K562 (cell line): ENCODE measurements around the gene PRR15L. TPM values are rescaled to one million over a fixed set of nuclear protein-coding genes. Genes with fewer than 3 reads are reported as not detected.

Experiments used
- ATAC-seq: fragments of 200-7000 bp; cut with Tn5 transposase; 3 replicates; pipeline ENCODE4 v1.9.1; 2020; ENCODE audit warnings: moderate library complexity
- BruUV-seq: library from RNA; stranded (reverse); fragments of 400-500 nt; replicated peaks from 2 replicates; lab custom pipeline; 2021; lab: Mats Ljungman, UMichigan
- CTCF ChIA-PET: fragments of 300-600 bp; formaldehyde crosslinking; extraction: SDS; loops from one replicate; lab custom pipeline; 2021; ENCODE audit warnings: low intra/inter-chr PET ratio; lab: Yijun Ruan, JAX
- POLR2A ChIA-PET: fragments of 300-600, 350-650 bp; sonication (Branson Sonifier 250); formaldehyde crosslinking; extraction: SDS; loops from one replicate; lab custom pipeline; 2021; ENCODE audit warnings: antibody characterized with exemption, inconsistent platforms; lab: Yijun Ruan, JAX
- DNase-seq, 4 experiments: peaks; one replicate each; pipeline versions ENCODE4 v3.0.0 to v3.0.0-alpha.2; 2011 to 2018; ENCODE audit warnings: low spot score in 3 of 4, mixed read lengths in 3 of 4; ENCODE audit errors: extremely low read depth in 1 of 4
- FAIRE-seq: peaks from 2 replicates; lab custom pipeline; 2011; peaks lifted over from hg19 to GRCh38; lab: Jason Lieb, UNC
- H2AFZ ChIP-seq: 2 replicates; pipeline ENCODE4 v1.6.0; 2011; ENCODE audit warnings: low read depth, low read length, control low read depth, inconsistent platforms
- H3K27ac ChIP-seq: fragments of 200-600 bp; 3 replicates; pipeline ENCODE4 v1.8.0; 2011; ENCODE audit warnings: low read depth, mild to moderate bottlenecking, control low read depth, inconsistent platforms, low read length, moderate library complexity, mixed read lengths; ENCODE audit errors: extremely low read depth
- H3K27me3 ChIP-seq, 2 experiments: fragments of 300-600 bp in 1 of 2; 2 replicates in 1 of 2; 3 replicates in 1 of 2; pipeline versions ENCODE4 v1.6.0 to v1.8.0; 2011; ENCODE audit warnings: inconsistent platforms in 2 of 2, low read length in 2 of 2, mild to moderate bottlenecking in 1 of 2, mixed read lengths in 1 of 2, moderate library complexity in 1 of 2; ENCODE audit not compliant: control insufficient read depth in 2 of 2, insufficient read depth in 2 of 2
- H3K36me3 ChIP-seq: fragments of 300-600 bp; 3 replicates; pipeline ENCODE4 v1.8.0; 2011; ENCODE audit warnings: mild to moderate bottlenecking, low read length, inconsistent platforms; ENCODE audit not compliant: control insufficient read depth, insufficient read depth
- H3K4me1 ChIP-seq, 2 experiments: fragments of 200-600 bp in 1 of 2; replicated peaks in 1 of 2; 2 replicates in 1 of 2; 3 replicates in 1 of 2; pipeline versions ENCODE4 v1.5.1 to v1.8.0; 2011; ENCODE audit warnings: inconsistent platforms in 2 of 2, low read length in 2 of 2, mild to moderate bottlenecking in 1 of 2, mixed read lengths in 1 of 2, moderate library complexity in 1 of 2; ENCODE audit not compliant: control insufficient read depth in 2 of 2, insufficient read depth in 2 of 2
- H3K4me2 ChIP-seq: 2 replicates; pipeline ENCODE4 v1.6.1; 2011; ENCODE audit warnings: low read length, control low read depth, inconsistent platforms, mixed read lengths; ENCODE audit not compliant: insufficient read depth
- H3K4me3 ChIP-seq: fragments of 200-600 bp; sonication (generic), shearing (Covaris generic); 2 replicates; pipeline ENCODE4 v1.5.1; 2016; ENCODE audit warnings: control low read depth, inconsistent platforms
- H3K79me2 ChIP-seq: fragments of 200-600 bp; 3 replicates; pipeline ENCODE4 v1.8.0; 2011; ENCODE audit warnings: low read length, inconsistent platforms; ENCODE audit not compliant: control insufficient read depth, insufficient read depth
- H3K9ac ChIP-seq, 2 experiments: 2 replicates each; pipeline versions ENCODE4 v1.6.0 to v1.6.1; 2011; ENCODE audit warnings: low read depth in 2 of 2, low read length in 2 of 2, control low read depth in 1 of 2, inconsistent platforms in 1 of 2, mild to moderate bottlenecking in 1 of 2, mixed read lengths in 1 of 2; ENCODE audit not compliant: insufficient read depth in 1 of 2
- H3K9me1 ChIP-seq: one replicate; pipeline ENCODE4 v1.6.0; 2011; ENCODE audit warnings: inconsistent platforms, mild to moderate bottlenecking, low read length, moderate library complexity; ENCODE audit not compliant: control insufficient read depth, insufficient read depth
- H3K9me3 ChIP-seq: replicated peaks from 2 replicates; pipeline ENCODE4 v1.5.1; 2011; ENCODE audit warnings: low read depth, low read length, inconsistent platforms; ENCODE audit not compliant: control insufficient read depth, insufficient read depth
- H4K20me1 ChIP-seq: replicated peaks from 2 replicates; pipeline ENCODE4 v1.6.1; 2011; ENCODE audit warnings: low read length, inconsistent platforms, mixed read lengths; ENCODE audit not compliant: control insufficient read depth, insufficient read depth
- HBP1 ChIP-seq: fragments of 450-650 bp; formaldehyde crosslinking; IDR thresholded peaks from 2 replicates; pipeline ENCODE4 v1.4.0; 2022; ENCODE audit warnings: missing genetic modification characterization
- HOXB6 ChIP-seq: fragments of 250-450 bp; sonication (Bioruptor Pico); IDR thresholded peaks from 2 replicates; pipeline ENCODE4 v1.5.1; 2022; ENCODE audit warnings: mild to moderate bottlenecking, borderline replicate concordance
- JUNB ChIP-seq: fragments of 450-650 bp; formaldehyde crosslinking; conservative IDR thresholded peaks from 2 replicates; pipeline ENCODE4 v1.4.0; 2020; ENCODE audit warnings: mild to moderate bottlenecking
- NFATC3 ChIP-seq: fragments of 450-650 bp; IDR thresholded peaks from 2 replicates; pipeline ENCODE4 v1.6.1; 2017; ENCODE audit warnings: mild to moderate bottlenecking
- PHF8 ChIP-seq: fragments of 200-600 bp; sonication (generic); IDR thresholded peaks from 2 replicates; pipeline ENCODE4 v1.6.1; 2012; ENCODE audit warnings: mixed run types, mild to moderate bottlenecking, inconsistent platforms, low read length, moderate library complexity, borderline replicate concordance
- RBM17 ChIP-seq: fragments of 200-400 bp; formaldehyde crosslinking; IDR thresholded peaks from 2 replicates; pipeline ENCODE4 v1.6.1; 2017; ENCODE audit warnings: low read depth, mild to moderate bottlenecking, low read length, borderline replicate concordance
- ZNF184 ChIP-seq: sonication (generic); formaldehyde crosslinking; IDR thresholded peaks from 2 replicates; pipeline ENCODE4 v1.5.0; 2020; ENCODE audit warnings: missing genetic modification reagents
- ZNF239 ChIP-seq: fragments of 250-450 bp; sonication (Bioruptor Pico); IDR thresholded peaks from 2 replicates; pipeline ENCODE4 v1.4.0; 2020; ENCODE audit warnings: mild to moderate bottlenecking
- ZNF511 ChIP-seq: sonication (generic); formaldehyde crosslinking; IDR thresholded peaks from 2 replicates; pipeline ENCODE4 v1.8.0; 2022; ENCODE audit warnings: mild to moderate bottlenecking, missing genetic modification reagents
- ZNF740 ChIP-seq, 3 experiments: fragments of 200-800 bp in 1 of 3; sonication (Bioruptor generic) in 1 of 3; sonication (generic) in 1 of 3; formaldehyde crosslinking in 1 of 3; IDR thresholded peaks; 2 replicates each; pipeline versions ENCODE4 v1.6.1 to v1.8.0; 2016 to 2022; ENCODE audit warnings: mild to moderate bottlenecking in 2 of 3, missing compliant biosample characterization in 2 of 3, missing genetic modification characterization in 2 of 3, missing genetic modification reagents in 1 of 3
- WGBS: fragments of 100-300 bp; shearing (Covaris generic); methylation state at CpG from one replicate; pipeline ENCODE4 v1.1.6; 2016; ENCODE audit warnings: low coverage, mixed read lengths; ENCODE audit not compliant: insufficient coverage; ENCODE audit errors: missing lambda C conversion rate; 5-methylcytosine and 5-hydroxymethylcytosine counted together
- in situ Hi-C: fragments of 300-500 bp; cut with MboI; formaldehyde crosslinking; loops from 4 replicates; pipeline ENCODE4 v1.15.0; 2018; ENCODE audit warnings: inconsistent platforms, mixed read lengths
- intact Hi-C: fragments of 100-400 bp; cut with micrococcal nuclease; formaldehyde crosslinking; loops from 2 replicates; pipeline ENCODE4 v1.14.2; 2022
- polyA plus RNA-seq, 8 experiments: library from polyadenylated mRNA; depleted of rRNA in 4 of 8; stranded (reverse) in 5 of 8; unstranded in 3 of 8; fragments of >200 nt; fragmentation: Nextera tagmentation in 2 of 8; fragmentation: Illumina TruSeq in 1 of 8; extraction: Ambion mirVana in 2 of 8; extraction: Trizol in 1 of 8; gene quantifications; 2 replicates each; pipeline versions ENCODE4 v1.2.1 to v1.2.3, GENCODE V29; 2011 to 2014; ENCODE audit warnings: inconsistent platforms in 1 of 8, missing spikeins in 1 of 8
- total RNA-seq, 7 experiments: library from RNA; depleted of rRNA in 6 of 7; stranded (reverse); fragments of >200 nt in 6 of 7; fragmentation: Illumina TruSeq in 2 of 7; extraction: Trizol in 2 of 7; gene quantifications; 2 replicates each; pipeline versions ENCODE4 v1.2.1 to v1.2.3, GENCODE V29; 2011 to 2021; ENCODE audit warnings: low replicate concordance in 1 of 7
- TF ChIP-seq, protein P1 (sequence below): IDR thresholded peaks from 2 replicates; pipeline ENCODE4 v1.6.1; 2011; ENCODE audit warnings: borderline replicate concordance, low read depth, mild to moderate bottlenecking, moderate library complexity, low read length; ENCODE audit not compliant: insufficient read depth, poor library complexity, severe bottlenecking

The PRR15L gene
- total and polyA plus RNA-seq, 9 of the 15 experiments (the other 6 are each of a cell fraction or from before 2014, with no cell fraction given): 0.03 TPM; not detected in 8

- H2AFZ ChIP-seq: no peak overlapping the region
- no peak overlapping the region for H3K27ac ChIP-seq
- no peak for FAIRE-seq
- H3K9ac ChIP-seq: no peak overlapping the region
- in situ Hi-C loops: no loop called here
- no peaks in the 10 kb centered on the region for H4K20me1 ChIP-seq
- H3K9me1 ChIP-seq: no peaks in the 10 kb centered on the region
- POLR2A ChIA-PET: interaction anchor here (0.6 to 2.7 kb wide), 3 partner anchors 11 to 24 kb away, joined by 4 to 13 read pairs (median 11); no protein-coding TSS in a partner anchor
- H3K4me2 ChIP-seq: no peak overlapping the region
- WGBS: 71% methylated on average over 8 of the region's 8 CpGs
- no peaks in the 10 kb centered on the region for H3K9me3 ChIP-seq
- H3K4me1 ChIP-seq: no peaks in the 10 kb centered on the region
- TF ChIP-seq NFATC3 (no peak), PHF8 (no peak), ZNF740 (CRISPR knock-in tag; IDR thresholded peaks at IDR 0.05) (no peak), ZNF740 (tag; IDR thresholded peaks at IDR 0.05) (no peak), ZNF184 (CRISPR knock-in tag) (no peak), HOXB6 (no peak), HBP1 (no peak), RBM17 (no peak), ZNF239 (no peak), ZNF511 (CRISPR knock-in tag) (no peak), JUNB (CRISPR knock-in tag) (no peak)
- TF ChIP-seq, protein P1, sequence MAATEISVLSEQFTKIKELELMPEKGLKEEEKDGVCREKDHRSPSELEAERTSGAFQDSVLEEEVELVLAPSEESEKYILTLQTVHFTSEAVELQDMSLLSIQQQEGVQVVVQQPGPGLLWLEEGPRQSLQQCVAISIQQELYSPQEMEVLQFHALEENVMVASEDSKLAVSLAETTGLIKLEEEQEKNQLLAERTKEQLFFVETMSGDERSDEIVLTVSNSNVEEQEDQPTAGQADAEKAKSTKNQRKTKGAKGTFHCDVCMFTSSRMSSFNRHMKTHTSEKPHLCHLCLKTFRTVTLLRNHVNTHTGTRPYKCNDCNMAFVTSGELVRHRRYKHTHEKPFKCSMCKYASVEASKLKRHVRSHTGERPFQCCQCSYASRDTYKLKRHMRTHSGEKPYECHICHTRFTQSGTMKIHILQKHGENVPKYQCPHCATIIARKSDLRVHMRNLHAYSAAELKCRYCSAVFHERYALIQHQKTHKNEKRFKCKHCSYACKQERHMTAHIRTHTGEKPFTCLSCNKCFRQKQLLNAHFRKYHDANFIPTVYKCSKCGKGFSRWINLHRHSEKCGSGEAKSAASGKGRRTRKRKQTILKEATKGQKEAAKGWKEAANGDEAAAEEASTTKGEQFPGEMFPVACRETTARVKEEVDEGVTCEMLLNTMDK: no peak
- no TSS peak for BruUV-seq
- ATAC-seq: no peak
- H3K36me3 ChIP-seq: peaks cover 5% of the 10 kb centered on the region; the same call in 2 of the 3 replicates
- no peak for DNase-seq
- H3K4me3 ChIP-seq: no peak overlapping the region
- no peaks in the 10 kb centered on the region for H3K27me3 ChIP-seq
- intact Hi-C loops: no loop called here
- H3K79me2 ChIP-seq: peaks cover under 1% of the 10 kb centered on the region; the same call in 1 of the 3 replicates
- CTCF ChIA-PET: no interaction called here
These were observed 49.6 kb downstream of the PRR15L start for GRCh38 chr17:47907932-47908562.
